Fibroblast of villous mesenchyme (primary cell): ENCODE measurements around the gene RGS9BP. TPM values are rescaled to one million over a fixed set of nuclear protein-coding genes. Genes with fewer than 3 reads are reported as not detected.
"Not testable (repeated sequence)": the region's sequence is repeated elsewhere in the genome, so short reads cannot be mapped to it uniquely, and the experiment has no call there.

Experiments used
- DNase-seq: peaks from one replicate; pipeline ENCODE4 v3.0.0-alpha.2; 2010; ENCODE audit warnings: low read depth
- H3K4me3 ChIP-seq: 2 replicates; pipeline ENCODE4 v1.5.1; 2011; ENCODE audit warnings: low read depth, mild to moderate bottlenecking, low read length
- total RNA-seq: library from RNA; depleted of rRNA; stranded (reverse); fragments of >200 nt; gene quantifications from 2 replicates; pipeline ENCODE4 v1.2.3, GENCODE V29; 2012
- TF ChIP-seq, protein P1 (sequence below): IDR thresholded peaks from 2 replicates; pipeline ENCODE4 v1.5.1; 2012; ENCODE audit warnings: low read depth, mild to moderate bottlenecking, low read length; ENCODE audit not compliant: insufficient read depth

The RGS9BP gene
- total RNA-seq, 1 donor: 0.86 TPM

DNA sequence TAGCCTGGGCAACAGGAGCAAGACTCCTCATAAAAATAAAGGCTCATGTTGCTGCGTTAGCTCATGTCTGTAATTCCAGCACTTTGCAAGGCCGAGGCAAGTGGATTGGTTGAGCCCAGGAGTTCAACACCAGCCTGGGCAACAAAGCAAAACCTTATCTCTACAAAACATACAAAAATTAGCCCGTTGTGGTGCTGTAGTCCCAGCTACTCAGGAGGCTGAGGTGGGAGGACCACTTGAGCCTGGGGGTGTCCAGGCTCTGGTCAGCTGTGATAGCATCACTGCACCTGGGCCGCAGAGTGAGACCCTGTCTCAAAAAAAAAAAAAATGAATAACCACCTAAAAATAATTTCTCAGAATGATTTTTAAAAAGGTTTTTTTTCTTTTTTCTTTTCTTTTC, 12.0 kb downstream of the RGS9BP start:
- no peak for DNase-seq
- no peak overlapping the region for H3K4me3 ChIP-seq
- TF ChIP-seq, protein P1, sequence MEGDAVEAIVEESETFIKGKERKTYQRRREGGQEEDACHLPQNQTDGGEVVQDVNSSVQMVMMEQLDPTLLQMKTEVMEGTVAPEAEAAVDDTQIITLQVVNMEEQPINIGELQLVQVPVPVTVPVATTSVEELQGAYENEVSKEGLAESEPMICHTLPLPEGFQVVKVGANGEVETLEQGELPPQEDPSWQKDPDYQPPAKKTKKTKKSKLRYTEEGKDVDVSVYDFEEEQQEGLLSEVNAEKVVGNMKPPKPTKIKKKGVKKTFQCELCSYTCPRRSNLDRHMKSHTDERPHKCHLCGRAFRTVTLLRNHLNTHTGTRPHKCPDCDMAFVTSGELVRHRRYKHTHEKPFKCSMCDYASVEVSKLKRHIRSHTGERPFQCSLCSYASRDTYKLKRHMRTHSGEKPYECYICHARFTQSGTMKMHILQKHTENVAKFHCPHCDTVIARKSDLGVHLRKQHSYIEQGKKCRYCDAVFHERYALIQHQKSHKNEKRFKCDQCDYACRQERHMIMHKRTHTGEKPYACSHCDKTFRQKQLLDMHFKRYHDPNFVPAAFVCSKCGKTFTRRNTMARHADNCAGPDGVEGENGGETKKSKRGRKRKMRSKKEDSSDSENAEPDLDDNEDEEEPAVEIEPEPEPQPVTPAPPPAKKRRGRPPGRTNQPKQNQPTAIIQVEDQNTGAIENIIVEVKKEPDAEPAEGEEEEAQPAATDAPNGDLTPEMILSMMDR: no peak

DNA sequence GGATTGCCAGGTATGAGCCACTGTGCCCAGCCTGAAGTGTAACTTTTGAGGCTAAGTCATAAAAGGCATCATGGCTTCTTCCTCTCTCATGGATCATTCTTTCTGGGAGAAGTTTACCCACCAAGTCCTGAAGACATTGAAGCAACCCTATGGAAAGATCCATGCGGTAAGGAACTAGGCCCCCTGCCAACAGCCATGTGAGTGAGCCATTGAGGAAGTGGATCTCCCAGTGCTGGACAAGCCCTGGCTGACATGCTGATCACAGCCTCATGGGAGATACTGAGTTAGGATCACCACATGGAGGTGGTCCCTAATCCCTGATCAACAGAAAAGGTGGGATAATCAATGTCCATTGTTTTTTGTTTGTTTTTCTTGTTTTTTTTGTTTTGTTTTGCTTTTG, 12.7 kb downstream of the RGS9BP start:
- TF ChIP-seq, protein P1: no peak
- no peak overlapping the region for H3K4me3 ChIP-seq
- DNase-seq: no peak

DNA sequence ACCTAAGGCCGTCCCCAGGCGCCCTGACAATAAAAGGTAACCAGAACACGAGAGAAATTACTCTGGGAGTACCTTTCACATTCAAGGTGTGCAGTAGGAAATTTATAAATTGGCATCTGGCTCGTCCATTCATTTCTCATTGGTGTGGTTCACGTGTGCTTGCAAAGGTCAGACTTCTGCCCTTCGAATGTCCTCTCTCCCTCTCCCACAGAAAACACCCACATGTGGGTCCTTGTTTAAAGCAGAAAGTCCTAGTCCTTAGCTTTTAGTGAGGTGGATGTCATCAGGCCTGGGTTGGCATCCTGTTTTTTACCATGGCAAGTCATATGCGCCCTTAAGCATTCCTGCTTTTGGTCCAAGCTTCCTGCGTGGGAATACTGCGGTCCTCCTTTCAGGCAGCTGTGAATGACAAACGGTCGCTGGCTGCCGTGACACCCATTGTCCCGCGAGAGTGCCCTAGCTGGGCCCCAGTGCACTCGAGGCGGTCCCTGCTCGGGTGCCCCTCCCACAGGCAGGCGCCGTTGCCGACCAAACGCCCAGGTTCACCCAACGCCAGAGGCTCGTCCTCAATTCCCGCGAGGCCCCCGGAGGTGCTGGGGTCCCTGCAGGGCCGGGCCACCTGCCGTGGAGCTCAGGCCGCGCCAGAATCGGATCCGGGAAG, 15.8 kb downstream of the RGS9BP start, which contains the start of gene NUDT19:
Gene NUDT19 (plus strand): TSS at position 531 of the 661 bp plus-strand sequence. CDS start 140 bp downstream, outside the sequence.
- peak within 1 kb of the TSS; percentile 59 for H3K4me3 ChIP-seq
- TF ChIP-seq, protein P1: no peak
- DNase-seq: peak; percentile 71

DNA sequence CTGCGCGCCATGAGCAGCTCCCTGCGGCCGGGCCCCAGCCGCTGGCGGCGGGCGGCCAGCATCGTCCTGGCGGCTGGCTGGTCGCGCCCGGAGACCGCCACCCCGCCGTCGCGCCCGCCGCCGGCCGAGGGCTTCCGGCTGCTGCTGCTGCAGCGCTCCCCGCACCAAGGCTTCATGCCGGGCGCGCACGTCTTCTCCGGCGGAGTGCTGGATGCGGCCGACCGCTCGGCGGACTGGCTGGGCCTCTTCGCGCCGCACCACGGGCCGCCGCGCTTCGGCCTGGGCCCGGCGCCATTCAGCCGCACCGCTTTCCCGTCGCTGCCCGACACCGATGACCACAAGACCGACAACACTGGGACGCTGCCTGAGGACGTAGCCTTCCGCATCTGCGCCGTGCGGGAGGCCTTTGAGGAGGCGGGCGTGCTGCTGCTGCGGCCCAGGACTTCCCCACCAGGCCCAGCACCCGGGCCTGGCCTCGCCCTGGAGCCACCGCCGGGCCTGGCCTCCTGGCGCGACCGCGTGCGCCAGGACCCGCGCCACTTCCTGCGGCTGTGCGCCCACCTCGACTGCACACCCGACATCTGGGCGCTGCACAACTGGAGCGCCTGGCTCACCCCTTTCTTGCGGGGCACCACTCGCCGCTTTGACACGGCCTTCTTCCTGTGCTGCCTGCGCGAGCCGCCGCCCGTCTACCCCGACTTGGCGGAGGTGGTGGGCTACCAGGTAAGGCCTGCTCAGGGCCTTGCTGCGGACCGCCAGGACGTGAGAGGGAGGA, 16.5 kb downstream of the RGS9BP start:
- TF ChIP-seq, protein P1: no peak
- peak overlapping the region; percentile 59 for H3K4me3 ChIP-seq
- DNase-seq: peak; percentile 69

DNA sequence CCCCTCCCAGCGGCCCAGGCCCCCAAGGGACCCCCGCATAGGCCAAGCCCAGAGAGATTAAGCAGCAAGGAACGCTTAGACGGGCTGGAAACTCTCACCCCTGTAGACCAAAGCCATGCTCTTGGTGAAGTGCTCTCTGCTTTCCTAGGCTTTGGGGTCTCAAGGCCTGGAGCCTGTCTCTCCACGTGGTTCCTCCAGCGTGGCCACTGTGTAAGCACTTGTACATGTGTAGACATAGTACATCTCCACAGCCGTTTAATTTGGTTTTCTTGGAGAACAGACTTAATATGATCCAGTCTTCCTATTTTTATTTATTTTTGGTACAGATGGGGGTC, 17.0 kb downstream of the RGS9BP start:
- H3K4me3 ChIP-seq: peak overlapping the region; percentile 59
- no peak for DNase-seq
- TF ChIP-seq, protein P1: no peak

DNA sequence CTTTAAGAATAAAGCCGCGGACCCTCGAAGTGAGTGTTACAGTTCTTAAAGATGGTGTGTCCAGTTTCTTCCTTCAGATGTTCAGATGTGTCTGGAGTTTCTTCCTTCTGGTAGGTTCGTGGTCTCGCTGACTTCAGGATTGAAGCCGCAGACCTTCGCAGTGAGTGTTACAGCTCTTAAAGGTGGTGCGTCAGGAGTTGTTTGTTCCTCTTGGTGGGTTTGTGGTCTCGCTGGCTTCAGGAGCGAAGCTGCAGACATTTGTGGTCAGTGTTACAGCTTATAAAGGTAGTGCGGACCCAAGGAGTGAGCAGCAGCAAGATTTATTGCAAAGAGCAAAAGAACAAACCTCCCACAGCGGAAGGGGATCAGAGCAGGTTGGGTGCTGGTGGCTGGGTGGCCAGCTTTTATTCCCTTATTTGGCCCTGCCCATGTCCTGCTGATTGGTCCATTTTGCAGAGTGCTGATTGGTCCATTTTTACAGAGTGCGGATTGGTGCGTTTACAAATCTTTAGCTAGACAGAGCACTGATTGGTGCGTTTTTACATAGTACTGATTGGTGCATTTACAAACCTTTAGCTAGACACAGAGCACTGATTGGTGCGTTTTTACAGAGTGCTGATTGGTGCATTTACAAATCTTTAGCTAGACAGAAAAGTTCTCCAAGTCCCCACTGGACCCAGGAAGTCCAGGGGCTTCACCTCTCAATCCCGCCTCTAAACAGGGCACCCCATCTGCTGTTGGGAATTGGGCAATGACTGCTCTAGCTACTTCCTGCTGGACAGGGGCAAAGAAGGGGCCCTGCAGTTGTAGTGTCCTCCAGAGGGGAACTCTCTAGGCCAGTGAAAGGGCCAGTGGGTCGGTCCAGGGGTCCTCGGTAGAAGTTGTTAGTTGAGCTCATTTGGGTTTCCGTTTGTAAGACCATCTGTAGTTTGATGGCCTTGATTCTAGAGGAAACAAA, 17.8 kb downstream of the RGS9BP start:
- peak overlapping the region; percentile 59 for H3K4me3 ChIP-seq
- DNase-seq: not testable (repeated sequence)

DNA sequence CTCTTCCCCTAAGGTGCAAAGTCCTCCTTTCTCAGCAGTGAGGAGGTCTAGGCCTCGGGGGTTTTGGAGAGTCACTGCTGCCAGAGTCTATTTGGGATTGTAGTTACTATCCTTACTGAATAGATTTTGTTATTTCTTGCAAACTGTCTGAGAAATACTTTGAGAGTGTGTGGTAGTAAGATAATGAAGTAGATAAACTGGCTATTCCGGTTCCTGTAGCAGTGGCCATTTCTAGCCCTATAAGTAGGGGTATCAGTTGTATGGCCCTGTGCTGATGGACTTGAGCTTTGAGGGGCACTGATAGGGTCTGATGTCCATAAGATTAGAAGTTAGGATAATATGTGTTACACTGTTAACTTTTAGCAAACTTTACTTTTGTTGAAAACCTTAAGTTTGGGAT, 18.7 kb downstream of the RGS9BP start:
- not testable (repeated sequence) for H3K4me3 ChIP-seq, DNase-seq

DNA sequence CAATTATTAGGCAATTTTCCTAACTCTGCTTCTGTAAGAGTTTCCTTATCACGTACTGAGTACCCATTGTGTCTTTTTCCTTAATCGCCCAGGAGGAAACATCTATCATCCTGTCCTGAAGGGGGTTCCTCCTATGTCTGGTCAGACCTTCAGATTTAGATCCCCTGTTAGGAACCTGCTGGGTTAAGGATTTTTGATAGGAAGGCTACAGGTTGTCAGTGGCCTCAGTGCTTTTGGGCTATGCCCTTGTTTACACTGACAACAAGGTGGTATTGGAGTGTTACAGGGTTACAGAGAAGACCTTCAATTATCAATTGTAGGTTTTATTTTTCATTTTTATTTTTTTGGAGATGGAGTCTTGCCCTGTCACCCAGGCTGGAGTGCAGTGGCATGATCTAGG, 19.2 kb downstream of the RGS9BP start:
- not testable (repeated sequence) for DNase-seq, H3K4me3 ChIP-seq

DNA sequence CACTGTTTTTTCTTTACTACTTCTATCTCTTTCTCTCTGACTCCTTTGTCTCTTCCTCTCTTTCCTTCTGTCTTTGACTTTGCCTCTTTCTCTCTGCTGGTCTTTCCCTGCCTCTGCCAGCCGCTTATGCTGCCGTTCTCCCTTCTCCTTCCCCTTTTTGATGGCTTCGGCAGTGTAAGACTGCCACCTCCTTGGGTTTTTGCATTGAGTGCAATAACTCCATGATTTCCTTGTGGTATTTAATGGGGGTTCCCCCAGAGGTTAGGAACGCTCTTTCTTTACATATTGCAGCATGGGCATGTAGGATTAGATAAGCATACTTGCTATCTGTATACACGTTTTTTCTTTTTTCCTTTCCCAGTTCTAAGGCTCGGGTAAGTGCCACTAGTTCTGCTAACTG, 19.9 kb downstream of the RGS9BP start:
- not testable (repeated sequence) for H3K4me3 ChIP-seq, DNase-seq

DNA sequence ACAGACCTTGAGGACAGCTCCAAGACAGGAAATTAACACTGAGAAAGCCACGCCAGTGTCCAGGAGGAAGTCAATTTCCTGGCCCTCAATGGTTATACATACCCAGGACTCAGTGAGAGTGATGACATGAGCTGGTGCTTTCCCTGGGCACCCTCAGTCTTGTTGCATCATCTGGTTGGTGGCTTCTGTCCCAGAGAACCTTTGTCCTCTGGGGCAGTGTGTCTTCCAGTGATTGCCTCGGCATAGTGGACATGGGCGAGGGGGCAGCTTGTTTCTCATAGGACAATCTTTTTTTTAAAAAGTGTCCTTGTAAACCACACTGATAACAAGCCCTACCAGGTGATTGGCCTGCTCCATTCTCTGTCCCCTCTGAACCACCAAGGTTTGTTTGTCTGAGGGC, 21.1 kb downstream of the RGS9BP start:
- DNase-seq, H3K4me3 ChIP-seq: not testable (repeated sequence)

DNA sequence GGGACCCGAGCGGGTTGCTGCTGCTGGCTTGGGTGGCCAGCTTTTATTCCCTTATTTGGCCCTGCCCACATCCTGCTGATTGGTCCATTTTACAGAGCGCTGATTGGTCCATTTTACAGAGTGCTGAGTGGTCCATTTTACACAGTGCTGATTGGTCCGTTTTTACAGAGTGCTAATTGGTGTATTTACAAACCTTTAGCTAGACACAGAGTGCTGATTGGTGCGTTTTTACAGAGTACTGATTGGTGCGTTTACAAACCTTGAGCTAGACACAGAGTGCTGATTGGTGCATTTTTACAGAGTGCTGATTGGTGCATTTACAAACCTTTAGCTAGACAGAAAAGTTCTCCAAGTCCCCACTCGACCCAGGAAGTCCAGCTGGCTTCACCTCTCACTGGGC, 24.5 kb downstream of the RGS9BP start:
- not testable (repeated sequence) for DNase-seq, H3K4me3 ChIP-seq
